ENCODE measurements around the gene NCKAP5L. TPM values are rescaled to one million over a fixed set of nuclear protein-coding genes. Genes with fewer than 3 reads are reported as not detected.

The NCKAP5L gene
- total RNA-seq, 1 experiment from 2014 or later = 19.5 TPM

DNA sequence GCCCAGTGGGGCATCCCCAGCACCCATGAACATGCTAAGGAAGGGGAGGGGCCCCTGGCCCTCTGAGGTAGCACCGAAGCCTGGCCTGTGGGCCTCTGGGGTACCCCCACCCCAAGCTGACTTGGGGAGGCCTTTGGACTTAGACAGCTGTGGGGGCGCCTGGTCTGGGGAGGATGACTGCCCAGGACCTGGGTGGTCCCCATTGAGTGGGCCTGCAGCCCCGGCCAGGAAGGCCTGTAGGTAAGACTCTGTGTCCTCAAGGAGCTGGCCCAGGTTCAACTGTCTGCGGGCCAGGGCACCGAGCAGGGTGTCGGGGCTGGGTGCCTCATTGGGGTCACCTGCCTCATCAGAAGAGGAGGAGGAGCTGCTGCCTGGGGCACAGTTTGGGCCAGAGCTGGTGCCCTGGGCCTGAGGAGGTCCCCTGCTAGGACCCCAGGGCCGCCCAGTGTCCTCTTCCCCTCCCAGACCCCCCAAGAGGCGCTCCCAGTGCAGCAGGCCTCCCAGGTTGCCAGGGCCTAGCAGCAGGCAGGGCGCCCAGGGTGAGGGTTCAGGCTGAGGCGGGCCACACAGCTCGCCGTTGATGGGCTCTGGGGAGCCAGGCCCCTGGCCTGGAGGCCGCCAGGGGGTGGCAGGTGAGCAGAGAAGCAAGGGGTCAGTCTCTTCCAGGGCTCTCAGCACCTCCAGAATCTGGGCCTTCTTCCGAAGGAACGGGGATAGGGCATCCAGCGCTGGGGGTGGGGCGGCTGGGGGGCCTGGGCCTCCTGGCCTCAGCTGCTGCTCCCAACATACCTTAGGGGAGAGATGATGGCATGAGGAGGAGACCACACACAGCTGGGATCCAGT, 31.4 kb downstream of the NCKAP5L start:
- Mint-ChIP-seq H3K4me1 (ENCODE audit: low read depth, unreplicated experiment) (no peaks in the 10 kb centered on the region), H3K4me3 (ENCODE audit: unreplicated experiment) (no peak overlapping the region), H3K27ac (ENCODE audit: unreplicated experiment) (no peak overlapping the region), H3K27me3 (ENCODE audit: insufficient read depth, unreplicated experiment) (no peaks in the 10 kb centered on the region), H3K9me3 (ENCODE audit: unreplicated experiment) (no peaks in the 10 kb centered on the region), H3K36me3 (ENCODE audit: insufficient read depth, unreplicated experiment) (peaks cover 18% of the 10 kb centered on the region)
- BruUV-seq (replicated peaks) = no TSS peak
- no peaks in the 10 kb centered on the region; the same call in 1 of the 2 replicates for H3K36me3 ChIP-seq (ENCODE audit: control insufficient read depth, insufficient read depth, low read length)
- no peaks in the 10 kb centered on the region for H3K27me3 ChIP-seq (replicated peaks; ENCODE audit: control insufficient read depth, insufficient read depth, low read length)
- DNase-seq = no peak
- ChIA-PET POLR2A (no interaction called here), CTCF (interaction anchor here (1.3 kb wide), 1 partner anchor 42 kb away, joined by 3 read pairs; no protein-coding TSS in a partner anchor)
- H3K4me3 ChIP-seq (ENCODE audit: low read depth, low read length) = no peak overlapping the region
- no peaks in the 10 kb centered on the region for H3K9me3 ChIP-seq
- no peaks in the 10 kb centered on the region for H3K4me1 ChIP-seq
- TF ChIP-seq CTCF (IDR thresholded peaks at IDR 0.05; ENCODE audit: insufficient read depth in 1 of 2, low read depth in 1 of 2, low read length in 1 of 2, severe bottlenecking in 1 of 2, unreplicated experiment in 1 of 2) = no peak
- intact Hi-C loops (cut with micrococcal nuclease; ENCODE audit: unreplicated experiment) = no loop called here

DNA sequence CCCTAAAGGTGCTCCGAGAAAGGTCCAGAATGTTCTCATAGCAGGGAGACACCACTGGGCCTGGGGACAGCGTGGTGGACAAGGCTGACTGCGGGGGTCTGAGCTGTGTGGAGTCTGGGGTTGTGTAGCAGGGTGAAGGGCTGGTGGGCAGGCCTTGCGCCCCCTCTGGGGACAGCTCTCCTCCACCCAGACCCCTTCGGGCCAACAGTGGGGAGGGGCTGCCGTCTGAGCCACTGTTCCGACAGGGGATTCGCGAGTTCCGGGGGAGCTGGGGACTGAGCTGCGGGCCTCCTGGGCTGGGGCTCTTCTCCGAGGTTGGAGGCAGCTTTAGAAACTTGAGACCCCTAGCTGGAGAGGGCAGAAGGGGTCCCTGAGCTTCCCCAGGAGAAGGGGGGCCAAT, 32.1 kb downstream of the NCKAP5L start:
- Mint-ChIP-seq H3K27me3 (ENCODE audit: insufficient read depth, unreplicated experiment) (no peaks in the 10 kb centered on the region), H3K27ac (ENCODE audit: unreplicated experiment) (no peak overlapping the region), H3K9me3 (ENCODE audit: unreplicated experiment) (no peaks in the 10 kb centered on the region), H3K4me1 (ENCODE audit: low read depth, unreplicated experiment) (no peaks in the 10 kb centered on the region), H3K4me3 (ENCODE audit: unreplicated experiment) (no peak overlapping the region), H3K36me3 (ENCODE audit: insufficient read depth, unreplicated experiment) (peaks cover 13% of the 10 kb centered on the region)
- BruUV-seq (replicated peaks) = no TSS peak
- no peak for TF ChIP-seq CTCF (IDR thresholded peaks at IDR 0.05; ENCODE audit: insufficient read depth in 1 of 2, low read depth in 1 of 2, low read length in 1 of 2, severe bottlenecking in 1 of 2, unreplicated experiment in 1 of 2)
- Histone ChIP-seq H3K27me3 (replicated peaks; ENCODE audit: control insufficient read depth, insufficient read depth, low read length) (no peaks in the 10 kb centered on the region), H3K4me1 (no peaks in the 10 kb centered on the region), H3K4me3 (ENCODE audit: low read depth, low read length) (no peak overlapping the region), H3K36me3 (ENCODE audit: control insufficient read depth, insufficient read depth, low read length) (no peaks in the 10 kb centered on the region; the same call in 1 of the 2 replicates), H3K9me3 (no peaks in the 10 kb centered on the region)
- ChIA-PET POLR2A (no interaction called here), CTCF (interaction anchor here (0.6 to 1.3 kb wide), 2 partner anchors 43 to 465 kb away, joined by 3 to 4 read pairs; no protein-coding TSS in a partner anchor)
- DNase-seq = no peak
- intact Hi-C loops (cut with micrococcal nuclease; ENCODE audit: unreplicated experiment) = no loop called here

- BruUV-seq (replicated peaks) = no TSS peak
- intact Hi-C loops (cut with micrococcal nuclease; ENCODE audit: unreplicated experiment) = no loop called here
- Histone ChIP-seq H3K4me1 (no peaks in the 10 kb centered on the region), H3K36me3 (ENCODE audit: control insufficient read depth, insufficient read depth, low read length) (no peaks in the 10 kb centered on the region; the same call in 1 of the 2 replicates), H3K9me3 (no peaks in the 10 kb centered on the region), H3K4me3 (ENCODE audit: low read depth, low read length) (no peak overlapping the region), H3K27me3 (replicated peaks; ENCODE audit: control insufficient read depth, insufficient read depth, low read length) (no peaks in the 10 kb centered on the region)
- peaks cover 13% of the 10 kb centered on the region for H3K36me3 Mint-ChIP-seq (ENCODE audit: insufficient read depth, unreplicated experiment)
- H3K4me3 Mint-ChIP-seq (ENCODE audit: unreplicated experiment) = no peak overlapping the region
- no peaks in the 10 kb centered on the region for H3K4me1 Mint-ChIP-seq (ENCODE audit: low read depth, unreplicated experiment)
- no peaks in the 10 kb centered on the region for H3K9me3 Mint-ChIP-seq (ENCODE audit: unreplicated experiment)
- CTCF ChIA-PET = interaction anchor here (0.6 to 1.3 kb wide), 2 partner anchors 44 to 464 kb away, joined by 3 to 4 read pairs; no protein-coding TSS in a partner anchor
- DNase-seq = no peak
- no peak for TF ChIP-seq CTCF (IDR thresholded peaks at IDR 0.05; ENCODE audit: insufficient read depth in 1 of 2, low read depth in 1 of 2, low read length in 1 of 2, severe bottlenecking in 1 of 2, unreplicated experiment in 1 of 2)
- no peaks in the 10 kb centered on the region for H3K27me3 Mint-ChIP-seq (ENCODE audit: insufficient read depth, unreplicated experiment)
- POLR2A ChIA-PET = no interaction called here
- no peak overlapping the region for H3K27ac Mint-ChIP-seq (ENCODE audit: unreplicated experiment)
Measured at GRCh38 chr12:49795654-49796105, 32.5 kb downstream of the NCKAP5L start.

Measured in Caco-2 (cell line).